ENCODE results near the gene SNX8. TPM values are rescaled to one million over a fixed set of nuclear protein-coding genes. Genes with fewer than 3 reads are reported as not detected.
A peak's percentile ranks its signal among the peaks of the same experiment; 100 is the strongest.

The SNX8 gene
- total RNA-seq, 1 donor from 2014 or later, result 12.9 TPM

DNA sequence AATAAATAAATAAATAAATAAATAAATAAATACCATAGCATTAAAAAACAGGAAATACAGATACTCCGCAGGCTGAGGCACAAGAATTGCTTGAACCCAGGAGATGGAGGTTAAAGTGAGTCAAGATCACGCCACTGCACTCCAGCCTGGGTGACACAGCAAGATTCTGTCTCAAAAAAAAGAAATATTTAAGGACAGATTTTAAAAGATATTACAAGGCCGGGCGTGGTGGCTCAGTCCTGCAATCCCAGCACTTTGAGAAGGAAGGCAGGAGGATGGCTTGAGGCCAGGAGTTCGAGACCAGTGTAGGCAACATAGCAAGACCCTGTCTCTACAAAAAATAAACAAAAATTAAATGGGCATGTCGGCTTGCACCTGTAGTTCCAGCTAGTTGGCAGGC, 17.5 kb upstream of the SNX8 start:
- no peaks in the 10 kb centered on the region for H3K36me3 ChIP-seq (ENCODE audit: control insufficient read depth, insufficient read depth, low read length)
- no peak for FAIRE-seq
- H3K4me3 ChIP-seq (ENCODE audit: low read depth, low read length), result no peak overlapping the region
- H3K27me3 ChIP-seq (ENCODE audit: control insufficient read depth, insufficient read depth, low read length), result no peaks in the 10 kb centered on the region
- TF ChIP-seq, protein P1, sequence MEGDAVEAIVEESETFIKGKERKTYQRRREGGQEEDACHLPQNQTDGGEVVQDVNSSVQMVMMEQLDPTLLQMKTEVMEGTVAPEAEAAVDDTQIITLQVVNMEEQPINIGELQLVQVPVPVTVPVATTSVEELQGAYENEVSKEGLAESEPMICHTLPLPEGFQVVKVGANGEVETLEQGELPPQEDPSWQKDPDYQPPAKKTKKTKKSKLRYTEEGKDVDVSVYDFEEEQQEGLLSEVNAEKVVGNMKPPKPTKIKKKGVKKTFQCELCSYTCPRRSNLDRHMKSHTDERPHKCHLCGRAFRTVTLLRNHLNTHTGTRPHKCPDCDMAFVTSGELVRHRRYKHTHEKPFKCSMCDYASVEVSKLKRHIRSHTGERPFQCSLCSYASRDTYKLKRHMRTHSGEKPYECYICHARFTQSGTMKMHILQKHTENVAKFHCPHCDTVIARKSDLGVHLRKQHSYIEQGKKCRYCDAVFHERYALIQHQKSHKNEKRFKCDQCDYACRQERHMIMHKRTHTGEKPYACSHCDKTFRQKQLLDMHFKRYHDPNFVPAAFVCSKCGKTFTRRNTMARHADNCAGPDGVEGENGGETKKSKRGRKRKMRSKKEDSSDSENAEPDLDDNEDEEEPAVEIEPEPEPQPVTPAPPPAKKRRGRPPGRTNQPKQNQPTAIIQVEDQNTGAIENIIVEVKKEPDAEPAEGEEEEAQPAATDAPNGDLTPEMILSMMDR (IDR thresholded peaks at IDR 0.05; ENCODE audit: insufficient read depth, low read length, severe bottlenecking), result no peak
- no peak for DNase-seq (ENCODE audit: low read depth)

- TF ChIP-seq, protein P1 (IDR thresholded peaks at IDR 0.05; ENCODE audit: insufficient read depth, low read length, severe bottlenecking), result no peak
Observed at GRCh38 chr7:2330493-2330892, 16.3 kb upstream of the SNX8 start.

DNA sequence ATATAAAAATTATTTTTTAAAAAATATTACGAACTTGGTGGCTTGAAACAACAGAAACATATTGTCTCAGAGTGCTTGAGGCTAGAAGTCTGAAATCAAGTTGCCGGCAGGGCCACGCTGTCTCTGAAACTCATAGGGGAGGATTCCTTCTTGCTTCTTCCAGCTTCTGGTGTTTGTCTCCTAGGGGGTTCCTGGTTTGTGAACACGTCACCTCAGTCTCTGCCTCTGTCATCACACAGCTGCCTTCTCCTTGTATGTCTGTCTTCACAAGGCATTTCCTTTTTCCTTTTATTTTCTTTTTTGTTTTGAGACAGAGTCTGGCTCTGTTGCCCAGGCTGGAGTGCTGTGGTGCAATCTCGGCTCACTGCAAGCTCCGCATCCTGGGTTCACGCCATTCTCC, 12.7 kb upstream of the SNX8 start:
- DNase-seq (ENCODE audit: low read depth) (no peak), FAIRE-seq (no peak)
- TF ChIP-seq, protein P1 (IDR thresholded peaks at IDR 0.05; ENCODE audit: insufficient read depth, low read length, severe bottlenecking), result no peak
- H3K36me3 ChIP-seq (ENCODE audit: control insufficient read depth, insufficient read depth, low read length), result no peaks in the 10 kb centered on the region
- no peaks in the 10 kb centered on the region for H3K27me3 ChIP-seq (ENCODE audit: control insufficient read depth, insufficient read depth, low read length)
- H3K4me3 ChIP-seq (ENCODE audit: low read depth, low read length), result no peak overlapping the region

More at GRCh38 chr7:2330493-2330892, 16.3 kb upstream of the SNX8 start:
- DNase-seq (ENCODE audit: low read depth), result no peak
- H3K36me3 ChIP-seq (ENCODE audit: control insufficient read depth, insufficient read depth, low read length), result no peaks in the 10 kb centered on the region
- H3K27me3 ChIP-seq (ENCODE audit: control insufficient read depth, insufficient read depth, low read length), result no peaks in the 10 kb centered on the region
- no peak overlapping the region for H3K4me3 ChIP-seq (ENCODE audit: low read depth, low read length)
- no peak for FAIRE-seq

DNA sequence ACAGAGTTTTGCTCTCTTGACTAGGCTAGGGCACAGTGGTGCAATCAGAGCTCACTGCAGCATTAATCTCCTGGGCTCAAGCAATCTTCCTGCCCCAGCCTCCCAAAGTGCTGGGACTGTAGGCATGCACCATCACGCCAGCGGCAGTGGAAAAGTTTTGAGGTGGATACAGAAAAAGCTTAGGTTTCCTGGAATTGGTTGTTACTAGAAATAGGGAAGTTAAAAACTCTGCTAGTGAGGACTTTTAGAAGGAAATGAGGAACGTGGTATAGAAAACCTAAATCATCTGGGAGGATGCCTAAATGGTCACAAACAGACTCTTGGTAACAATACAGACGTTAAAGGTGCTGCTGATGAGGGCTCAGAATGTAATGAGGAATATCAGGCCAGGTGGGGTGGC, 10.9 kb upstream of the SNX8 start:
- no peak for DNase-seq (ENCODE audit: low read depth)
- TF ChIP-seq, protein P1 (IDR thresholded peaks at IDR 0.05; ENCODE audit: insufficient read depth, low read length, severe bottlenecking), result no peak
- Histone ChIP-seq H3K4me3 (ENCODE audit: low read depth, low read length) (no peak overlapping the region), H3K36me3 (ENCODE audit: control insufficient read depth, insufficient read depth, low read length) (no peaks in the 10 kb centered on the region), H3K27me3 (ENCODE audit: control insufficient read depth, insufficient read depth, low read length) (no peaks in the 10 kb centered on the region)
- no peak for FAIRE-seq

DNA sequence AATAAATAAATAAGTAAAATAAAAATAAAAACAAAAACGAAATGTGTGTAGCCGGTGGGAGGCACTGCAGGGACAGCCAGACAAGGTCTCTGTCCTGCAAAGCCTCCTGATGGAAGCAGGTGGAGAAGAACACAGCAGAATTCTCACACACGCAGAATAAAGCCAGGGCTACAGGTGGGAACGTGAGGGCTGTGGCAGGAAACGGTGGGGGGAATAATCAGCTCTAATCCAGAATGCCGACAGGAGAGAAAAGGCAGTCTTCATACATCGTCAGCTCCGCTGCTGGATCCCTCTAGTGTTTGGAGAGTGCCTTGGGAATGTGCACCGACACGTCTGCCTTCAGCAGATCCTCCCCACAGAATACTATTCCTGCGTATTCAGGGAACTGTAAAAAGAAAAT, 6.8 kb upstream of the SNX8 start:
- Histone ChIP-seq H3K27me3 (ENCODE audit: control insufficient read depth, insufficient read depth, low read length) (no peaks in the 10 kb centered on the region), H3K36me3 (ENCODE audit: control insufficient read depth, insufficient read depth, low read length) (no peaks in the 10 kb centered on the region), H3K4me3 (ENCODE audit: low read depth, low read length) (no peak overlapping the region)
- FAIRE-seq (no peak), DNase-seq (ENCODE audit: low read depth) (peak; percentile 58)
- TF ChIP-seq, protein P1 (IDR thresholded peaks at IDR 0.05; ENCODE audit: insufficient read depth, low read length, severe bottlenecking), result peak; percentile 28

GRCh38 chr7:2317556-2318293, 3.5 kb upstream of the SNX8 start:
- no peak overlapping the region for H3K4me3 ChIP-seq (ENCODE audit: low read depth, low read length)
- H3K36me3 ChIP-seq (ENCODE audit: control insufficient read depth, insufficient read depth, low read length), result no peaks in the 10 kb centered on the region
- FAIRE-seq (no peak), DNase-seq (ENCODE audit: low read depth) (no peak)
- TF ChIP-seq, protein P1 (IDR thresholded peaks at IDR 0.05; ENCODE audit: insufficient read depth, low read length, severe bottlenecking), result no peak
- H3K27me3 ChIP-seq (ENCODE audit: control insufficient read depth, insufficient read depth, low read length), result no peaks in the 10 kb centered on the region

Measured in bronchial epithelial cell (primary cell).